Spleen (tissue), 11 donors: ENCODE data around the gene NLGN1. TPM values are rescaled to one million over a fixed set of nuclear protein-coding genes. Genes with fewer than 3 reads are reported as not detected.

Source experiments
- DNase-seq: peaks from one replicate; pipeline ENCODE4 v3.0.0-alpha.2; 2020
- H3K27ac ChIP-seq, 8 donors: fragments of 200-600 bp; sonication (generic) in 7 of 8; 1 replicate in 4 of 8; 2 replicates in 4 of 8; pipeline versions ENCODE4 v1.5.0 to v1.8.0; 2016 to 2021; ENCODE audit warnings: inconsistent platforms in 4 of 8, mild to moderate bottlenecking in 4 of 8, moderate library complexity in 1 of 8
- H3K27me3 ChIP-seq, 7 donors: fragments of 200-600 bp; sonication (generic) in 6 of 7; replicated peaks in 1 of 7; 1 replicate in 4 of 7; 2 replicates in 3 of 7; pipeline versions ENCODE4 v1.5.0 to v1.8.0; 2016 to 2021; ENCODE audit warnings: inconsistent platforms in 3 of 7, mild to moderate bottlenecking in 1 of 7
- H3K36me3 ChIP-seq, 6 donors: fragments of 200-600 bp; sonication (generic) in 5 of 6; 1 replicate in 4 of 6; 2 replicates in 2 of 6; pipeline versions ENCODE4 v1.5.0 to v1.8.0; 2016 to 2021; ENCODE audit warnings: inconsistent platforms in 2 of 6
- H3K4me1 ChIP-seq, 6 donors: fragments of 200-600 bp; sonication (generic) in 5 of 6; 1 replicate in 3 of 6; 2 replicates in 3 of 6; pipeline versions ENCODE4 v1.5.0 to v1.8.0; 2016 to 2021; ENCODE audit warnings: inconsistent platforms in 3 of 6
- H3K4me3 ChIP-seq, 8 donors: fragments of 200-600 bp; sonication (generic) in 7 of 8; 1 replicate in 4 of 8; 2 replicates in 4 of 8; pipeline versions ENCODE4 v1.5.0 to v1.8.0; 2016 to 2021; ENCODE audit warnings: inconsistent platforms in 4 of 8, mild to moderate bottlenecking in 4 of 8, moderate library complexity in 2 of 8
- H3K9me3 ChIP-seq, 8 donors: fragments of 200-600 bp; sonication (generic) in 7 of 8; 1 replicate in 4 of 8; 2 replicates in 4 of 8; pipeline versions ENCODE4 v1.5.0 to v1.8.0; 2016 to 2021; ENCODE audit warnings: inconsistent platforms in 4 of 8
- CTCF ChIP-seq, 11 experiments: fragments of 200-600 bp in 7 of 11; fragments of 450-650 bp in 4 of 11; sonication (generic) in 4 of 11; IDR thresholded peaks in 8 of 11; conservative IDR thresholded peaks in 3 of 11; 1 replicate in 7 of 11; 2 replicates in 4 of 11; pipeline versions ENCODE4 v1.4.0 to v1.8.0; 2016 to 2021; ENCODE audit warnings: antibody characterized with exemption in 11 of 11, inconsistent platforms in 4 of 11, mild to moderate bottlenecking in 1 of 11
- POLR2A ChIP-seq, 3 donors: fragments of 450-650 bp; IDR thresholded peaks; one replicate each; pipeline ENCODE4 v1.5.1; 2017; ENCODE audit warnings: antibody characterized with exemption in 3 of 3, mild to moderate bottlenecking in 1 of 3
- POLR2AphosphoS5 ChIP-seq, 3 donors: sonication (generic); formaldehyde crosslinking; IDR thresholded peaks; one replicate each; pipeline ENCODE4 v1.5.1; 2017; ENCODE audit warnings: antibody characterized with exemption in 3 of 3
- WGBS, 5 donors: extraction: QIAGEN DNeasy Blood & Tissue Kit in 3 of 5; methylation state at CpG; one replicate each; pipeline versions ENCODE4 v1.1.5 to v1.1.7; 2013 to 2018; 5-methylcytosine and 5-hydroxymethylcytosine counted together
- intact Hi-C: fragments of 100-400 bp; cut with DNase I; formaldehyde crosslinking; loops from one replicate; pipeline ENCODE4 v1.15.0; 2023; ENCODE audit warnings: low total_unique reads
- polyA plus RNA-seq, 3 donors: library from polyadenylated mRNA; stranded (reverse); fragments of 200-250 nt; gene quantifications; one replicate each; pipeline ENCODE4 v1.2.1, GENCODE V29; 2013
- total RNA-seq, 7 donors: library from RNA; depleted of rRNA in 3 of 7; stranded (reverse); fragments of >200 nt in 3 of 7; fragmentation: NEBNext Ultra II Directional in 4 of 7; extraction: Animal tissue kit (Norgen Biotek cat#: 25700) in 4 of 7; gene quantifications; one replicate each; pipeline versions ENCODE4 v1.1.0 to v1.2.1, GENCODE V29; 2016 to 2021
- donor health status: healthy with polysubstance abuse.
- donor health status: DM: no; HTN: no; CAD: no; lungs with moderate emphysema.
- donor health status: DM: no; HTN: no; CAD: no.
- donor health status: Bipolar disorder and iron deficiency.
- donor health status: healthy.
- donor health status: DM: no; HTN: no; CAD: no.
- donor health status: DM: yes; HTN: yes; CAD: no.

The NLGN1 gene
- total and polyA plus RNA-seq, 10 donors = 0.03 to 0.13 (median 0.03) TPM; not detected in 7

- Histone ChIP-seq H3K27me3 (no peaks in the 10 kb centered on the region), H3K4me3 (no peak overlapping the region), H3K27ac (no peak overlapping the region), H3K9me3 (no peaks in the 10 kb centered on the region), H3K4me1 (no peaks in the 10 kb centered on the region), H3K36me3 (no peaks in the 10 kb centered on the region)
- DNase-seq = no peak
- intact Hi-C loops = no loop called here
- no peak for TF ChIP-seq POLR2A (IDR thresholded peaks at IDR 0.05)
- TF ChIP-seq CTCF (IDR thresholded peaks at IDR 0.05 in 8 of 11, conservative IDR thresholded peaks at IDR 0.05 in 3 of 11) = no peak
- TF ChIP-seq POLR2AphosphoS5 (IDR thresholded peaks at IDR 0.05) = no peak
- WGBS, 5 donors = 80 to 94% (median 86%) methylated on average over 3 of the region's 3 CpGs
These were observed 328.0 kb downstream of the NLGN1 start for GRCh38 chr3:173725507-173725906.

- TF ChIP-seq CTCF (IDR thresholded peaks at IDR 0.05 in 8 of 11, conservative IDR thresholded peaks at IDR 0.05 in 3 of 11) (no peak), POLR2A (IDR thresholded peaks at IDR 0.05) (no peak), POLR2AphosphoS5 (IDR thresholded peaks at IDR 0.05) (no peak)
- Histone ChIP-seq H3K4me3 (no peak overlapping the region), H3K9me3 (no peaks in the 10 kb centered on the region), H3K4me1 (no peaks in the 10 kb centered on the region), H3K36me3 (no peaks in the 10 kb centered on the region), H3K27ac (no peak overlapping the region), H3K27me3 (no peaks in the 10 kb centered on the region)
- WGBS, 5 donors = 88 to 98% (median 91%) methylated on average over 2 of the region's 2 CpGs
- intact Hi-C loops = no loop called here
- no peak for DNase-seq
These were observed 332.8 kb downstream of the NLGN1 start for GRCh38 chr3:173730391-173730790.

GRCh38 chr3:173732237-173732636 is 334.7 kb downstream of the NLGN1 start:
- H3K36me3 ChIP-seq = no peaks in the 10 kb centered on the region
- H3K27ac ChIP-seq = no peak overlapping the region
- no peak overlapping the region for H3K4me3 ChIP-seq
- intact Hi-C loops = no loop called here
- no peak for DNase-seq
- no peaks in the 10 kb centered on the region for H3K27me3 ChIP-seq
- TF ChIP-seq POLR2A (IDR thresholded peaks at IDR 0.05) (no peak), CTCF (IDR thresholded peaks at IDR 0.05 in 8 of 11, conservative IDR thresholded peaks at IDR 0.05 in 3 of 11) (no peak), POLR2AphosphoS5 (IDR thresholded peaks at IDR 0.05) (no peak)
- WGBS, 5 donors = 76 to 90% (median 82%) methylated on average over 4 of the region's 4 CpGs
- H3K4me1 ChIP-seq = no peaks in the 10 kb centered on the region
- no peaks in the 10 kb centered on the region for H3K9me3 ChIP-seq

GRCh38 chr3:173733029-173733652 is 335.6 kb downstream of the NLGN1 start:
- no peak overlapping the region for H3K27ac ChIP-seq
- no peaks in the 10 kb centered on the region for H3K27me3 ChIP-seq
- TF ChIP-seq CTCF (IDR thresholded peaks at IDR 0.05 in 8 of 11, conservative IDR thresholded peaks at IDR 0.05 in 3 of 11) = no peak
- TF ChIP-seq POLR2A (IDR thresholded peaks at IDR 0.05) = no peak
- TF ChIP-seq POLR2AphosphoS5 (IDR thresholded peaks at IDR 0.05) = no peak
- 55 to 77% (median 64%) methylated on average over 1 of the region's 1 CpG for WGBS, 5 donors
- DNase-seq = no peak
- no peaks in the 10 kb centered on the region for H3K4me1 ChIP-seq
- H3K9me3 ChIP-seq = no peaks in the 10 kb centered on the region
- H3K36me3 ChIP-seq = no peaks in the 10 kb centered on the region
- H3K4me3 ChIP-seq = no peak overlapping the region
- intact Hi-C loops = no loop called here
